Immature natural killer cell (primary cell): ENCODE data around the gene GHR. TPM values are rescaled to one million over a fixed set of nuclear protein-coding genes. Genes with fewer than 3 reads are reported as not detected.

Experiments used
- DNase-seq, 3 donors: peaks; one replicate each; pipeline ENCODE4 v3.0.0; 2022; ENCODE audit warnings: mixed read lengths in 1 of 3
- H3K27ac Mint-ChIP-seq, 6 donors: one replicate each; pipeline ENCODE4 v1.8.0; 2020; ENCODE audit warnings: mixed read lengths in 6 of 6, mild to moderate bottlenecking in 5 of 6, inconsistent platforms in 4 of 6, moderate library complexity in 3 of 6
- H3K27me3 Mint-ChIP-seq, 3 donors: one replicate each; pipeline ENCODE4 v1.8.0; 2020 to 2021; ENCODE audit warnings: low read depth in 3 of 3, mild to moderate bottlenecking in 3 of 3, mixed read lengths in 3 of 3, moderate library complexity in 3 of 3, inconsistent platforms in 1 of 3
- H3K36me3 Mint-ChIP-seq, 3 donors: one replicate each; pipeline ENCODE4 v1.8.0; 2020; ENCODE audit warnings: mixed read lengths in 3 of 3, inconsistent platforms in 2 of 3, mild to moderate bottlenecking in 2 of 3
- H3K4me1 Mint-ChIP-seq, 2 donors: one replicate each; pipeline ENCODE4 v1.8.0; 2020; ENCODE audit warnings: inconsistent platforms in 2 of 2, mild to moderate bottlenecking in 2 of 2, mixed read lengths in 2 of 2, moderate library complexity in 1 of 2
- H3K4me3 Mint-ChIP-seq, 5 donors: one replicate each; pipeline ENCODE4 v1.8.0; 2020; ENCODE audit warnings: mild to moderate bottlenecking in 5 of 5, mixed read lengths in 5 of 5, inconsistent platforms in 3 of 5, moderate library complexity in 3 of 5
- H3K9me3 Mint-ChIP-seq, 6 donors: one replicate each; pipeline ENCODE4 v1.8.0; 2020; ENCODE audit warnings: mild to moderate bottlenecking in 6 of 6, mixed read lengths in 6 of 6, inconsistent platforms in 4 of 6, moderate library complexity in 3 of 6
- polyA plus RNA-seq, 3 donors: library from polyadenylated mRNA; unstranded; fragments of 300-500 nt; fragmentation: Illumina TruSeq; gene quantifications; one replicate each; pipeline ENCODE4 v1.2.3, GENCODE V29; 2021

GHR gene
- polyA plus RNA-seq, 3 donors from 2014 or later = not detected

DNA sequence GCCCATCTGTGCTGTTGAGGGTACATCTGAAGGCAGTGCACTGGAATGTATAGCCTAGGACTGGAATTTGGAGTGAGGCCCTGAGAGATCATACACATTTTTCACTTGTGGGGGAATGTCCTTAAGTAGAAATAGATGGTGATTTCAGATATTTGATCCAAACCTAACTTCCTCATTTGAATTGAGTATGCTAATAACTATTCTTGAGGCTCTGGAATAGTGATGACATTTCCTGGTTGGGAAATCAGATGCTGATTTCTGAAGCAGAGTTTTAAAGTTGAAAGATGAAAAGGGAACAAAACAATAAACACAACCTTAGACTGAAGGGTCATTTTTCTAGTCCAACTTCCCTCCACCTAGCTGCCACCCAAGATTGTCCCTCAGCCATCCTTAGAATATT lies 170.4 kb downstream of the GHR start:
- peaks cover 0 to 6% (median 0%) of the 10 kb centered on the region in 3 donors for H3K27me3 Mint-ChIP-seq

GRCh38 chr5:42595597-42595996 lies 172.4 kb downstream of the GHR start:
- Mint-ChIP-seq H3K9me3 (no peaks in the 10 kb centered on the region), H3K27me3 (peaks cover 0 to 6% (median 0%) of the 10 kb centered on the region in 3 donors), H3K36me3 (no peaks in the 10 kb centered on the region), H3K4me1 (no peaks in the 10 kb centered on the region), H3K4me3 (no peak overlapping the region), H3K27ac (no peak overlapping the region)
- DNase-seq = no peak

More for the DNA sequence above, 170.4 kb downstream of the GHR start:
- no peak overlapping the region for H3K4me3 Mint-ChIP-seq
- H3K36me3 Mint-ChIP-seq = no peaks in the 10 kb centered on the region
- H3K27ac Mint-ChIP-seq = no peak overlapping the region
- H3K9me3 Mint-ChIP-seq = no peaks in the 10 kb centered on the region
- H3K4me1 Mint-ChIP-seq = no peaks in the 10 kb centered on the region
- no peak for DNase-seq

DNA sequence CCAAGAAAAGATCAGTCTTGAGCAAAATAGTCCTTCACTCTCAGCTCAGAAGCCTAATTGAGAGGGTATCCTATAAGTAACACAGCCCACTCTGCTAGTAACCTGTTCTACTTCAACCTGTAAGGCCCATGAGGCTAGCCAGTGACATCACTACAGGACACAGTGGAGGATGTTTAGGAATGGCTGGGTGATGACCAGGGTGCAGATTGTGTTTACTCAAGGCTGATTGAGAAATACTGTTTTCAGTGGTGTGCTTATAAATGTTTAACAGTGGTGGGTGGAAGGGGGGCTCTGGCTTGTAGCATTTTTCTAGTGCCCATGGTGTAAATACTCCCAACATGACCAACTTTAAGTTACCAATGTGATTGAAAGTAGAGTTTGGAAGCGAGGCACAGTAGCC lies 173.6 kb downstream of the GHR start:
- no peak overlapping the region for H3K27ac Mint-ChIP-seq
- no peaks in the 10 kb centered on the region for H3K9me3 Mint-ChIP-seq
- no peak for DNase-seq

DNA sequence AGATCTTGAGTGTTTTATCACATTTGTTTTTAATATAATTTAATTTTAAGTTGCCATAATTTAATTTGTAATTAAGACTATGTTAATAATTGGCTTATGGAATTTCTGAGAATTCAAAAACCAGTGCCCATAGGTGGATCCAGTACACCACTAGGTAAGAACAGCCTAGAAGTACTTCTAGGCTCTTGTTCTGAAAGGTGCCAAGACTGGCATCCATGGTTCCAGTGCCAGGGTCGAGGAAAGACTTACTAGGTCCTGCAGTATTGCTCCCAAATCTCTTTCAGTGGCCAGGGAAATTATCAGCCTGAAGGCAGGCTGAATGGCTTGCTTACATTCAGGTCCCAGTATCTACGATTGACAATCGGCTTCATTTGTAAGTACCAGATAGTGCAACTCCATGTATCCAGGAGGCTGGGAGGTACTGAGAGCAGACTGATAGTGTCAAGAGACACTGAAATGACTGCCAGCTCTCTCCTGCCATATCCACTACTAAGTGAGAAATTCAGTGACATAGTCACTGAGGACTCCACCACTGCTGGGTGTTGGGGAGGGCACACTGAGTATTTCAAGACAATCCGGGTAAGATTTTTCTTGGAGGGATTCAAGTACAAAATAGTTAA lies 174.2 kb downstream of the GHR start:
- H3K9me3 Mint-ChIP-seq = no peaks in the 10 kb centered on the region
- H3K4me1 Mint-ChIP-seq = no peaks in the 10 kb centered on the region

More for the DNA sequence above, 173.6 kb downstream of the GHR start:
- no peaks in the 10 kb centered on the region for H3K36me3 Mint-ChIP-seq
- H3K4me3 Mint-ChIP-seq = no peak overlapping the region
- H3K27me3 Mint-ChIP-seq = peaks cover 0 to 2% (median 0%) of the 10 kb centered on the region in 3 donors
- no peaks in the 10 kb centered on the region for H3K4me1 Mint-ChIP-seq

DNA sequence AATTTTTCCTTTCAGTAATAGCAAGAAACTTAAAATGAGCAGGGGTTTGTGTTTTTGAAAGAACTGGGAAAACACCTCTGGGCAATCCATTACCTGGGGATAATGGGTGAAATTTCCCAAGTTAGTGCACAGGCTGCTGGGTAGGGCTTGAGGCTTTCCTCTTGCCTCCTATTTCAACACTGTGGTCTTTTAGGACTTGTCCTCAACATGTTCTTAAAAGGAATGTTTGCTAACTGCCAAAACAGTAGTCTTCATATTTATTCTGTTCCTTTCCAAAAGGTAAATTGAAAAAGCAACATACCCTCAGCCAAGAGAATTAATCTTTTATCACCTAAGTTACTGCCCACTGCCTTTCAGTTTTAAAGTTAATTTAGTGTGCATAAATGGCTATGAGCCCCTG lies 175.1 kb downstream of the GHR start:
- peaks cover 0 to 2% (median under 1%) of the 10 kb centered on the region in 3 donors for H3K27me3 Mint-ChIP-seq
- H3K36me3 Mint-ChIP-seq = no peaks in the 10 kb centered on the region
- no peak overlapping the region for H3K27ac Mint-ChIP-seq
- no peak for DNase-seq
- H3K4me3 Mint-ChIP-seq = no peak overlapping the region
- no peaks in the 10 kb centered on the region for H3K9me3 Mint-ChIP-seq
- no peaks in the 10 kb centered on the region for H3K4me1 Mint-ChIP-seq

More for the DNA sequence above, 174.2 kb downstream of the GHR start:
- DNase-seq = no peak
- no peak overlapping the region for H3K4me3 Mint-ChIP-seq
- H3K27ac Mint-ChIP-seq = no peak overlapping the region
- H3K27me3 Mint-ChIP-seq = peaks cover 0 to 2% (median 0%) of the 10 kb centered on the region in 3 donors
- H3K36me3 Mint-ChIP-seq = no peaks in the 10 kb centered on the region

DNA sequence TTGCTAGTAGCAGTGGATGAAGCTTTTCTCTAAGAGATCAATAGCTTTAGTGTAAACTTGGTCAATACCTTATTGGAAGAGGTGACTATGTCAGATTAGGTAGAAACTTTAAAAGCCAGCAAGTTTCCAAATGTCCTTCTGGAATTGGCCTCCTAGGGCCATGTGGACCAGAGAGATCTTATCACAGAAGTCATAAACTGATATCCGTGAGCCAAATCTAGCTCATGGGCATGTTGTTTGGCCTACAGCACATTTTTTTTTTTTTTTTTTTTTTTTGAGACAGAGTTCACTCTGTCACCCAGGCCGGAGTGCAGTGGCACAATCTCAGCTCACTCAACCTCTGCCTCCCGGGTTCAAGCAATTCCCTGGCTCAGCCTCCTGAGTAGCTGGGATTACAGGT lies 175.9 kb downstream of the GHR start:
- peaks cover 0 to 2% (median 2%) of the 10 kb centered on the region in 3 donors for H3K27me3 Mint-ChIP-seq
- no peaks in the 10 kb centered on the region for H3K9me3 Mint-ChIP-seq
- H3K4me1 Mint-ChIP-seq = no peaks in the 10 kb centered on the region
- no peak overlapping the region for H3K27ac Mint-ChIP-seq
- no peaks in the 10 kb centered on the region for H3K36me3 Mint-ChIP-seq
- H3K4me3 Mint-ChIP-seq = no peak overlapping the region
- no peak for DNase-seq

- DNase-seq = no peak
- Mint-ChIP-seq H3K27ac (no peak overlapping the region), H3K4me1 (no peaks in the 10 kb centered on the region), H3K36me3 (no peaks in the 10 kb centered on the region), H3K4me3 (no peak overlapping the region), H3K9me3 (no peaks in the 10 kb centered on the region), H3K27me3 (peaks cover 0 to 2% (median 2%) of the 10 kb centered on the region in 3 donors)
Measured at GRCh38 chr5:42600441-42600840, 177.2 kb downstream of the GHR start.

DNA sequence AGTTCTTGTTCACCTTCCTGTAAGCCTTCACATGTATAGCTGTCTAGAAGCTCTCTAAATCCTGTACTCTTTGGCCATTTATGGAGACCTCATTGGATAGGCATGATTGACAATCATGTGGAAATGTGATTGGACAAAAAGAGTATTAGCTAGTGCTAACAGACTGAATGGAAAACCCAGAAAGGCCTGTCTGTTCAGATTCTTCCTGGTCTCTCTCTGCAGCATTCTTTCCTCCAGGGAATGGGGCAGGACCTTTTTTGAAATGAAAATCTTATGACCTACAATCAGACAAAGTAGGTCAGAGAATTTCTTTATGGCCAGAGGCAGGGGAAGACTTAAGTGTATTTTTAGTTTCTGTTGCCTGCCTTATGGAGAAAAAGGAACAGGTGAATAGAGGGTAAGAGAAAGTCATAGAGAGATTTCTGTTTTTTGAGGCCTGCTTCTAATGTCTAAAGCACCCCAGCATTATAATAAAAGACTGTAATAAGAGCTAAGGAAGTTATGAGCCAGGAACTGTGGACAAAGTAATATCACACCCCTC lies 181.0 kb downstream of the GHR start:
- H3K4me1 Mint-ChIP-seq = no peaks in the 10 kb centered on the region
- H3K9me3 Mint-ChIP-seq = peaks cover 0 to 3% (median 0%) of the 10 kb centered on the region in 6 donors
- H3K27ac Mint-ChIP-seq = no peak overlapping the region
- no peak for DNase-seq
- H3K27me3 Mint-ChIP-seq = peaks cover 0 to 9% (median 0%) of the 10 kb centered on the region in 3 donors
- no peak overlapping the region for H3K4me3 Mint-ChIP-seq
- H3K36me3 Mint-ChIP-seq = no peaks in the 10 kb centered on the region

DNA sequence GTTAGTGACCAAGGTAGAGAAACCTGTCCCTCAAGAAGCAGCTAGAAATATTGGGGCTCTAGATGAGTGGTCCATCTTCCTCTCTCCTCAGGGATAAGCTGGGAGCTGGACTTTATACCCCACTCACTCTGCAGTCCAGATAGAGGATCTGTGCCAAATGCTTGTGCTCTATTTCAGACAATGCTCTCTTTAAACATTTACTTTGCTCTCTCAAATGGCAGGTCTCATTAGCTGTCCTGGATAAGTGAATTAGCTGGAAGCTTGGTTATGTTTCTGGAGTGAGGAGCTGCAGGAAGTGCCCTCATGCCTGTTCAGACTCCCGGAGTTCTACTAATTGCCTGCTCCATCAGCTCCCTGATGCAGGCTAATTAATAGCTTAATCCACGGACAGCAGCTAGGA lies 182.3 kb downstream of the GHR start:
- Mint-ChIP-seq H3K27ac (no peak overlapping the region), H3K4me1 (no peaks in the 10 kb centered on the region), H3K4me3 (no peak overlapping the region), H3K36me3 (no peaks in the 10 kb centered on the region), H3K9me3 (peaks cover 0 to 3% (median 0%) of the 10 kb centered on the region in 6 donors), H3K27me3 (peaks cover 0 to 9% (median 2%) of the 10 kb centered on the region in 3 donors)
- DNase-seq = no peak

GRCh38 chr5:42606464-42606869 lies 183.2 kb downstream of the GHR start:
- no peak for DNase-seq
- Mint-ChIP-seq H3K36me3 (no peaks in the 10 kb centered on the region), H3K4me1 (no peaks in the 10 kb centered on the region), H3K9me3 (peaks cover 0 to 3% (median 0%) of the 10 kb centered on the region in 6 donors), H3K4me3 (no peak overlapping the region), H3K27ac (no peak overlapping the region), H3K27me3 (peaks cover 0 to 12% (median 2%) of the 10 kb centered on the region in 3 donors)

DNA sequence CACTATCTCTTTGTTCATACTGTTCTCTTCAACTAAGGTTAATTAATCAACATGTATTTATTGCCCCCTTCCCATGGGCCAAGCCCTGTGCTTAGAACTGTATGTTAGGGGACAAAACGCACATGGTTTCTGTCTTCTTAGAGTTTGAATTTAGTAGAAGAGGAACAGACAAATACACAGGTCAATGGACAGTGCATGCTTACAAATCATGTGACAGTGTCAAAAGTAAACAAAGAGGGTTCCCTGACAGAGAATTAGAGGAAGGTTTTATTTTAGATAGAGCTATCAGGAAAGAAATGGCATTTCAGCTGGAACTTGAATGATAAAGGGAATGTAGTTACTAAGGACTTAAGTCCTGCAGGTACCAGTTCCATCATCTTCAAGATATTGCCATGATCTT lies 188.2 kb downstream of the GHR start:
- H3K27me3 Mint-ChIP-seq = peaks cover under 1 to 10% (median 8%) of the 10 kb centered on the region in 3 donors
- no peak overlapping the region for H3K4me3 Mint-ChIP-seq
- DNase-seq = no peak
- H3K4me1 Mint-ChIP-seq = no peaks in the 10 kb centered on the region
- H3K27ac Mint-ChIP-seq = no peak overlapping the region
- H3K9me3 Mint-ChIP-seq = peaks cover 0 to 2% (median 0%) of the 10 kb centered on the region in 6 donors
- H3K36me3 Mint-ChIP-seq = no peaks in the 10 kb centered on the region

DNA sequence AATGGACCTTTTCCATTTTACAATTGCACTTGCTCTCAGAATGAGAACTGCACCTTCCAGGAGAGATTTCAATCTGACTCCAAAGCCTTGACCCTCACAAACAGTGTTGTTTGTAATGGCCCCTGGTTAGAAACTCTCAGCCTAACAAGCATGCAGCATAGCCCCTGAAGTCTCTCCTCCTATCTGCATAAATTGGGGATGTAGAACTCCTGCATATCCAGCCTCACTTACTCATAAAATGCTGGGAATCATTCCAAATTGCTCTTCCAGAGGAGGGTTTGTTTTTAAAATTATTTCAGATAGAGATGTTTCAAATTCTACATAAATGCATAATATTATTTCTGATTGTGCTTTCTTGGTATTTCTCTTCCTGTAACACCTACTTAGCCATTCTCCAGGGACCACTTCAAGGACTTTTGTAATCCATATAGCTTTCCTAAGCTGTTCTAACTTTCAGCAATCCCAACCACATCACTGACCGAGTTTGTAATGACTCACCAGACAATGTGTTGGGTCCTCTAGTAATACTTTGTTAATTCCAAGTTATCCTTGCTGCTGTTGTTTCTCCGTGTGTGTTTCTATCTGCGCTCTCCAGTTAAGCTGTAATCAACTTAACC lies 189.6 kb downstream of the GHR start:
- H3K4me1 Mint-ChIP-seq = no peaks in the 10 kb centered on the region
- H3K9me3 Mint-ChIP-seq = peaks cover 0 to 2% (median 0%) of the 10 kb centered on the region in 6 donors
- H3K27me3 Mint-ChIP-seq = peaks cover 2 to 8% (median 6%) of the 10 kb centered on the region in 3 donors
- H3K4me3 Mint-ChIP-seq = no peak overlapping the region
- no peak overlapping the region for H3K27ac Mint-ChIP-seq
- DNase-seq = no peak
- no peaks in the 10 kb centered on the region for H3K36me3 Mint-ChIP-seq

GRCh38 chr5:42614509-42614908 lies 191.3 kb downstream of the GHR start:
- Mint-ChIP-seq H3K4me1 (no peaks in the 10 kb centered on the region), H3K36me3 (no peaks in the 10 kb centered on the region), H3K27me3 (peaks cover 2 to 8% (median 6%) of the 10 kb centered on the region in 3 donors), H3K4me3 (no peak overlapping the region), H3K27ac (no peak overlapping the region), H3K9me3 (peaks cover 0 to 2% (median 0%) of the 10 kb centered on the region in 6 donors)
- no peak for DNase-seq

DNA sequence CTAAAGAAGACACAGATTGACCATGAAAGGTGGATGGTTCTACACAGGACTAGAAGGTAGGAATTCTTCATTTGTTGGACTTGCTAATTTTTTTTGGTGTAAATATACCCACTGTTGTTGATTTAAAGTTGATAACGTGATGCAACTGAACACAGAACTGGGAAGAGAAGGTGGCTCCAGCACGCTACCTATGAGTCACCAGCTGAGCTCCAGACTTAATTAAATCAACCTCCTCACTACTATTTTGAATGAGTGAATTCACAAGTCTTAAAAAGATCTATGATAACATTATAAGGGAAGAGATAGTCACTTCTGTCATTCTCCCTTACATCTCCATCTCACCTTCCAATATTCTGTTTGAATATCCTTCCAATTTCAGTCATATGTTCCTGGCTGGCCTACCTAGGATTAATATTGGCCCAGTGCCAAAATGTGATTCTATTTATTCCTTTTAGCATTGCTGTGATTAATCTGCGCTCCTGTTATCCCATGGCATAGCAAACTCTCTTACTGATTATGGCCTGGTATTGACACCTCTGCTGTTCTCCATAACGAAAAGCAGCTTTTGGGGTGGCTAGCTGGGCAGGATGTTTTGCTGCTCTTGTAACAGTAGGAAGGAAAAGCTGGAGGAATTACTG lies 197.5 kb downstream of the GHR start:
- H3K9me3 Mint-ChIP-seq = no peaks in the 10 kb centered on the region
- H3K27me3 Mint-ChIP-seq = peaks cover 0 to 7% (median 2%) of the 10 kb centered on the region in 3 donors
- no peaks in the 10 kb centered on the region for H3K4me1 Mint-ChIP-seq
- no peak for DNase-seq
- H3K27ac Mint-ChIP-seq = no peak overlapping the region
- no peaks in the 10 kb centered on the region for H3K36me3 Mint-ChIP-seq
- no peak overlapping the region for H3K4me3 Mint-ChIP-seq
